NCI-H510A (cell line): ENCODE results near the gene IFT25.

Experiments used
- DNase-seq: peaks from one replicate; lab custom pipeline; 2025; lab: John Stamatoyannopoulos, UW

Gene IFT25

DNA sequence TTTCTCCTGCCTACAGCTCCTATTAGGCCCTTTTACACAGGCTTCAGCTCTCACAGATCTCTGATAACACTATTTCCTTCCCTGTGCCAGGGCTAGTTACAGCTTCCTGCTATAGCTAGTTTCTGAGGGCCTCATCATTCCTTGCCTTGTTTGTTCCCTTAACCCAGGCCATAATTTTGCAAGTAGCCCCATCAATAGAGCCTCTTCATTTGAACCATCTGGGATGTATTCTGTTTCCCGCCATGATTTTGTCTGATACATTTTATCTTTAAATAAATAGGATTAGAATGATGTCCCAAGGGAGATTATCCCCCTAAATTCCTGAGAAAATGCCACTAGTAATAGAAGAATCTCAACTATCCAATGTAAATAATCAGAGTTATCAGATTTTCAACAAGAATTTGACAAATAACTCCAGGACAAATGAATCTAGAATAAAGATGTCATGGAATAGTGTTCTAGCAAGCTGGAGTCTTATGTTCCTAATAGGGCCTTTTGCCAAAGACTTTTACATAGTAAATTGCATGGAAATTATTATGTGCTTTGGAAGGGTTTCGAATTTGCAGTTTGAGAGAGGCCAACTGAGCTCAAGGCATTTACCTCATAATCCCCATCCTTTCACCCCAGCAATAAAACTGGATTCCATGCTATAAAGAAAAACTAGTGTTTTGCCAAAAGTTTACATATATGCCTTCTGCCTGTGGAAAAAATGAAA lies 16.1 kb downstream of the IFT25 start:
- no peak for DNase-seq

DNA sequence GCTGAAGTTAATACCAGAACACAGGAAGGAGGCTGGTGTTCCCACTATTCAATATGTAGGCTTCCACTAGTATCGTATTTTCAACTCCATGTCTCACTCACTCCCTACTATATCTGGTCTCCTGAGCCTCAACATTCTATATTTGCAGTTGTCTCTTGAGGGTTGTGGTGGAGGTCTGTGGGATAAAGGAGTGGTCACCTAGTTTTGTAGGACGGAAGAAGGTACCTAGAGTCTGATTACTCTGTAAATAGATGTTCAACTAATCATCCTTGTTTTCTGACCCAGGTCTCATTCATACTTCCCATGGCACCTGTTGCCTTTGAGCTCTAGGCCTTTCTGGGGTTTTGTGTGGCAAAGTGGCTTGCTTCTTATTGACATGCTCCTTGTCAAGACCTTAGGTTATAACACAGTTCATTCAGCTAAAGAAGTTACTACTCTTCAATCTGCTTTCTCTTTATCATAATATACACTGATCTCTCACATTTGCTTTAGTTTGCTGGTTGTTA lies 18.1 kb downstream of the IFT25 start:
- no peak for DNase-seq

DNA sequence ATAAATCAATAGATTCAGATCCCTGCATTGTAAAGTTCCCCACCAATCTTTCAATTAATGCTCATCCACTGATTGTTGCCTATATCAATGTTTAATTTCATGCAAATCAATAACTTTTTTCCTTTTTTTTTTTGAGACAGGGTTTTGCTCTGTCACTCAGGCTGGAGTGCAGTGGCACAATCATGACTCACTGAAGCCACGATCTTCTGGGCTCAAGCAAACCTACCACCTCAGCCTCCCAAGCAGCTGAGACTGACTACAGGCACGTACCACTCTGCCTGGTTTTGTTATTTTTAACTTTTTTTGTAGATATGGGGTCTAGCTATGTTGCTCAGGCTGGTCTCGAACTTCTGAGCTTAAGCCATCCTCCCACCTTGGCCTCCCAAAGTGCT lies 25.8 kb downstream of the IFT25 start:
- DNase-seq = no peak

DNA sequence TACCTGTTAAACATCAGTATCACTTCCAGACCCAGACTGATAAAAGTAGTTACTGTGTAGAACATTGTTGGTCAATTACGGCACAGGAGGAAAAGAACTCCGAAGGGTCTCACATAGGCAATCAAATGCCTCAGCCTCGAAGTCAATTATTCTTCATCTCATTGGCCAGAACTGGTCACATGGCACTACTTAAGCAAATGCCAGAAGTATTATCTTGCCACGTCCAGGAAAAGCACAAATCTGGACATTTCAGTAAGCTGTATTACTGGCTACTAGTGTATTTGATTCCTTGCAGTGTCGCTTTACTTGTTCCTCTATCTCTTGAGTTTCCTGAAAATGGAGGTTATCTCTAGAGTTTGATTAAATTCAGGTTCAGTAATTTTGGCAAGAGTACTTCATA lies 27.2 kb downstream of the IFT25 start:
- no peak for DNase-seq

DNA sequence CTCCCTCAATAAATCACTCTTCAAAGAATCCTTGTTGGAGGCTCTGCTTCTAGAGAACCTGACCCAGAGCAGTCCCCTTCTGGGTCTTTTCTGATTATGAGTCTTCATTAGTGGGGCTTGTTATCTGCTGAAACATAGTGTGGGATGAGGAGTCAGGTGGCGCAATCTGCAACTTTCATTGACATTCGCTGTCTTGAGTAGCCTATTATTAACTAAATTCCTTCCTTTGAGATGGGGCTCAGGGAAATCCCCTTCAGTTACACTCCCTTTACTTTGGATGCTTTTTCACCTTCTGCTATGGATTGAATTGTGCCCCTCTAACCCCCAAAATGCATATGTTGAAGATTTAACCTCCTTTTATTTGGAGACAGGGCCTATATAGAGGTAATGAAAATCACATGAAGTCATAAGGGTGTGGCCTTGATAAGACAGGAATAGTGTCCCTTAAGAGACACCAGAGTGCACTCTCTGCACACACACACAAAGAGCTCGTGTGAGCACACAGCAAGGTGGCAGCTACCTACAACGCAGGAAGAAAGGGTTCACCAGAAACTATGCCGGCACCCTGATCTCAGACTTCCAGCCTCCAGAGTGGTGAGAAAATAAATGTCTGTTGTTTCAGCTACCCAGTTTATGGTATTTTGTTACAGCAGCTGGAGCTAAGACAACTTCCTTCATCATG lies 32.0 kb downstream of the IFT25 start:
- no peak for DNase-seq

DNA sequence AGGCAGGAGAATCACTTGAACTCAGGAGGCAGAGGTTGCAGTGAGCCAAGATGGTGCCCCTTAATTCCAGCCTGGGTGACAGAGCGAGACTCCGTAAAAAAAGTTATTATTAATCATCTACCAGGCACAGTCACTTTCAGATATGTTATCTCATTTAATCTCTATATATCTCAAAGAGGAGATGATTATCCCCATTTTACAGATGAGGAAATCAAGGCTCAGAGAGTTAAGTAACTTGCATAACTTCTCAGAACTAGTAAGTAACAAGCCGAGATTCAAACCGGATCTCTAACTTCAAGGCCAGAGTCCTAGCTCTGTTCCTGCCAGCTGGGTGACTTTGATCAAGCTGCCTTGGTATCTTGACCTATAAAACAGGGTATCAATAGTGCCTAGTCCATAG lies 34.1 kb downstream of the IFT25 start:
- DNase-seq = no peak

DNA sequence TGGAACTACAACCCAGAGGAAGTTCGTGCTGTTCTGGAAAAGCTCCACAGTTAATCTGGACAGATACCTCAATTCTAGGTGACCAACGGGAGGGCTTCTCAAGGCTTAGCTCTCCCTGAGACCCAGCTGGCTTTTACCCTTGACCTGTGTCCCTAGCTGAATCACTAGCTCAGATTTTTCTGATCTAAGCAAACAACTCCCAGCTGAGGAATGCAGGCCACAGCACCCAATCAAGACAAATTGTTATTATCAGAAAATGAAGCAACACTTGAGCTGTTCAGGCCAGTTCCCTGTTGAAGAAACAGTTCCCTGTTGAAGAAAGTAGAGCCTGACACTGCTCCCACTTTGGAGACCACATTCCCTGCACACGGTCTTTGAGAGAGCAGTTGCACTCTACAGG lies 35.6 kb downstream of the IFT25 start:
- no peak for DNase-seq

DNA sequence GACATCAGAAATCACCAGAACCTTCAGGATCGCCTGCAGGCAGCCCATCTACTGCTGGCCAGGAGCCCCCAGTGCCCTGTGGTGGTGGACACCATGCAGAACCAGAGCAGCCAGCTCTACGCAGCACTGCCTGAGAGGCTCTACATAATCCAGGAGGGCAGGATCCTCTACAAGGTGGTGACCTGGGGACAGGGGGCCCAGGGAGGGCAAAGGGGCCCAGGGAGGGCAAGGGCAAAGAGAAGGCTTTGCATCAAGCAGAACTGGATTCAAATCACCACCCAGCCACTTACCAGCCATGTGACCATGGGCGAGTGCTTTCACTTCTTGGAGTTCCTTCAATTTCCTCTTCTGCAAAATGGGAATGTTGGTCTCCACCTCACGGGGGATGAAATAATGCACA lies 39.4 kb downstream of the IFT25 start:
- no peak for DNase-seq

DNA sequence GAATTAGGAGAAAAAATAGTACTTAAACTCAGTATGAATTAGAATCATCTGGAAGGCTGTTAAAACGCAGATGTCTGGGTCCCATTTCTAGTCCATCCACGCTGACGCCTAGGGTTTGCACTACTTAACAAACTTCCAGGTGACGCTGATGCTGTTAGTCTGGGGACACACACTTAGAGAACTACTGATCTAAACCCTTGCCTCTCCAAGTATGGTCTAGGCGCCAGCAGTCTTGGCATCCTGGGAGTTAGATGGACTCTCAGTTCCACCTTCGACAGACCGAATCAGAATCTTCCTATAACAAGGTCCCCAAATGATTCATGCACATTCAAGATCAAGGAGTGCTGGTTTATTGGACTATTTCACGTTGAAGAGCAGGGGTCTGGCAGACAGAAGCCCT lies 40.0 kb downstream of the IFT25 start:
- DNase-seq = no peak

DNA sequence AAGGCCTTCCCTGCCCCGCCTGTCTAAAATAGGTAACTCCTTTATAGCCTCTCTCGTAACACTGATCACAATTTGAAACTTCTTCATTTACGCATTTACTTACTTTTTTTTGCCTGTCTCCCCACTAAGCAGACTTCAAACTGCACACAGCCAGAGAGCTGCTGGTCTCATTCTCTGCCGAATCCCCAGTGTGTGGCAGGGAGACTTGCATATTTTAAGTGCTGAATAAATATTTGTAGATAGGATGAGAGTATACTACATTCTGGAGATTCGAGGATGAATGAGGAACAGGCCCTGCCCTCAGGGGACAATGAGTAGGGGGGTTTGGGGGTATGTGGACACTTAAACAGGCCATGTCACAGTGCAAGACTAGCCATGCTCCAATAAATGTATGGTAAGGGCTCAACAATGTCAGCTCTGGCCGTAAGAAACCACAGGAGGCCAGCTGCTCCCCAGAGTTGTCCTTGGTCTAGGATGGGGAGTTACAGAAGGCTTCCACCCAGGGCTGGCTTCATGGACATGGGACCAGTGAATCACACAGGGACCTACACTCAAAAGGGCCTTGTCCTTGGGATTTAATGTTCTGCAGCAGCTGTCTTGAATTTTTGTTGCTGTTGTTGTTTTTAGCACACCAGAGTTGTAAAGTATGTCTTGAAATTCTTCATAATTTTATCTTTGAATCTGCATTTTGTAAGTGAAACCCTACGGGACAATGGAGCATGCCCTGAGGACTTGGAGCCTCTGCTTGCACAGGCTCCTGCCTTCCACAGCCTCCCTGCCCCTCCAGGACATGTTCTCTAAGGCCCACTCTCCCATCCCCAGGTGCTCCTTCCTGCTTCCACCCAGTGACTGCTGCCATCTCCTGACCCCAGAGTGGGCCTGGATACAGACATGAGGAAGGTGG lies 43.0 kb downstream of the IFT25 start:
- no peak for DNase-seq

DNA sequence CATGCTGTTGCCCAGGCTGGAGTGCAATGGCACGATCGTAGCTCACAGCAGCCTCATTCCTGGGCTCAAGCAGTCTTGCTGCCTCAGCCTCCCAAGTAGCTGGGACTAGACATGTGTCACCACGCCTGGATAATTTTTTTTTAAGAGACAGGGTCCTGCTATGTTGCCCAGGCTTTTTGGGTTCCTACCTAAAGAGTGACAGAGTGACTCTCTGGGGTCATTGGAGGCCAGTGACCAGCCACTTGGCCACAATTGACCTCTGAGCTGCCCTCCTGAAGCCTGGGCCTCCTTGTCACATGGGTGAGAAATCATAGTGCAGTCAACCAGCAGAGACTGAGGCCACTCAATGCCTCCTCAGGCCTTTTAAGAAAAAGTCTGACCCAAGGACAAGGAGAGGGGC lies 45.8 kb downstream of the IFT25 start:
- no peak for DNase-seq

DNA sequence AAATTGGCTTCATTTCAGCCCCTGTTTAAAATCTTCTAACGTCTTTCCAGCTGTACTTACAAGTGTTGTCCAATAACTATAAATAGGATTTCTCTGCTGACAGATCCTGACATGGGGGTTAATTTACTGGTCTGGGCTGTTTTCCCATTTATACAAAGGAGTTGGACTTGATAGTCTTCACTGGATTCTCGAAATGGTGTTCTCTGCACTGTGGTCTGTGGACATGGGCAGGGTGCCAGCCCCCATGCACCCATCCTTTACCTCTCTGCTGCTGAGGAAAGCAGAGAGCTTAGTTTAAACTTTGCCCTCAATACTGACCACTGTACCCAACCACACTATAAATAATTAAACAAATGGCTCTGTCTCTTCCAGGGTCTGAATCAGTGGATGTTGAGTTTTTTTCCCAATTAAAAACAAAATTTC lies 46.3 kb downstream of the IFT25 start:
- DNase-seq = no peak

DNA sequence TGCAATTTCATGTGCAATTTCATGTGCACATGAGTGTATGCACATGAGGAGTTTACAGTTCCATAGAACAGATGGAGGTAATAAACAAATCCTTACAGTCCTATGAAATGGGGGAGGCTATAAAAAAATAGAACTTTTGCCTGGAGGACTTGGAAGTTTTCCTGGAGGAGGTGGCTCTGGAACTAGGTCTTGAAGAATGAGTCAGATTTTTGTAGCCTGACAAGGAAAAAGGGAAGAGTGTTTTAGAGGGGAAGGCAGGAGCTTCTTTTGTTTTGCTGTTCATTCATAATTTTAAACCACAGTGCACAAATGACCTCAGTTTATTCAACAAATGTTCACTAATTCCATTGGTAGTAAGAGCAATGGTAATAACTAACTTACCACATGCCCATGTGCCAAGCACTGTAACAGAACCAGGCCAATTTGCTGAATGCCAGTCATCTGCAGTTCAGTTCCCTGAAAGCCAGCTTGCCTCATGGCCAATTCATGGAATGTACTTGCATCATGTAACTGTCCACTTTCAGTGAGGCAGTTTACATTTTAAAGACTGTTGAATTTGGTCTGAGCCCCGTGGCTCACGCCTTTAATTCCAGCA lies 48.8 kb downstream of the IFT25 start:
- DNase-seq = no peak

DNA sequence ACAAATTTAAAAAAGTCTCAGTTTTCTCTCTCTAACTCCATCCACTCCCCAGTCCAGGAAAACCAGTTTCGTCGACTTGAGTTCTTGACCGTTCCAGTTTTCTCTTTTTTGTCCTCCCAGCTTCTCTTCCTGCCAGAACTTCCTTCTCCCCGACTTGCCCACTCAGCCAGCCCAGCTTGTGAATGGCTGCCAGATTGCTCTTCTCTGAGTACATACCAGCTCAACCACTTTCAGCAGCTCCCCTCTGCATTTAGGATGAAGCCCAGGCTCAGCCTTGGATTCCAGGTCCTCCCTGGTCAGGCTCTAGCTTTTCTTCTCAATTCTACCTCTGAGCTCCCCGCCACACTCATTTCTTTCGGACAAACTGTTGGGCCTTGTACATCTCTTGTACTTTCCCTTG lies 50.1 kb downstream of the IFT25 start:
- no peak for DNase-seq

DNA sequence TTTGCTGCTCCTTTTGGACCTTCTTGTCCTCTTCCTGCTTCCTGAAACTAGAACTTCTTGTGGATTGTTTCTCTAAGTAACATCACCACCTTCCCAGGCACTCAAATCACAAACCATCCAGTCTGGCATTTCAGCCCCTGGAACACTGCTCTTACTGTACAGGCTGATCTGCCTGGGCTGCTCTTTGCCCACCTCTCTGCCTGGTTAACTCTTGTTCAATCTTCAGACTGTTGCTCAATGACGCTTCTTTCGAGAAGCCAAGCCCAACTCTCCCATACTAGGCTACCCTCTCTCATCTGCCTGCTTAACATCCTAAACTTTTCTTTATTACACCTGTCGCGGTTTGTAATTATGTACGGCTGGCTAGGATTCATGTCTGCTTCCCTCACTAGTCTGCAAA lies 50.9 kb downstream of the IFT25 start:
- DNase-seq = no peak

DNA sequence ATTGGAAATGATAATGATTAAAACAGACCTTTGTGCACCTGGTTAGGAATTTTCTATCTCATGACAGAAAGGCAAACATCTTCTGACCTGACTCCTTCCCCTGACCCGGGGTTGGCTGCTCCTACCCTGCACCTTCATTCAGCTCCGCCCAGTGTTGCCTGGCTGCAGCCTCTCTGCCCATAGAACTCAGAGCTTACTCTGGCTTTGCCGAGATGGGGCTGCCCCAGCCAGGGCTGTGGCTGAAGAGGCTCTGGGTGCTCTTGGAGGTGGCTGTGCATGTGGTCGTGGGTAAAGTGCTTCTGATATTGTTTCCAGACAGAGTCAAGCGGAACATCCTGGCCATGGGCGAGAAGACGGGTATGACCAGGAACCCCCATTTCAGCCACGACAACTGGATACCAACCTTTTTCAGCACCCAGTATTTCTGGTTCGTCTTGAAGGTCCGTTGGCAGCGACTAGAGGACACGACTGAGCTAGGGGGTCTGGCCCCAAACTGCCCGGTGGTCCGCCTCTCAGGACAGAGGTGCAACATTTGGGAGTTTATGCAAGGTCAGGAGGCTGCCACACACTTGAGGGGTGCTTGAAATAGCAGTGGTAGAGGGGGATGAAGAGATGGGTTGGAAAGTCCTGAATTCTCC lies 51.4 kb downstream of the IFT25 start, which contains the start of gene DIO1:
TSS of gene DIO1 (plus strand) at position 189 of the 638 bp plus-strand sequence. CDS start at position 213, 24 bp downstream.
- DNase-seq = no peak

DNA sequence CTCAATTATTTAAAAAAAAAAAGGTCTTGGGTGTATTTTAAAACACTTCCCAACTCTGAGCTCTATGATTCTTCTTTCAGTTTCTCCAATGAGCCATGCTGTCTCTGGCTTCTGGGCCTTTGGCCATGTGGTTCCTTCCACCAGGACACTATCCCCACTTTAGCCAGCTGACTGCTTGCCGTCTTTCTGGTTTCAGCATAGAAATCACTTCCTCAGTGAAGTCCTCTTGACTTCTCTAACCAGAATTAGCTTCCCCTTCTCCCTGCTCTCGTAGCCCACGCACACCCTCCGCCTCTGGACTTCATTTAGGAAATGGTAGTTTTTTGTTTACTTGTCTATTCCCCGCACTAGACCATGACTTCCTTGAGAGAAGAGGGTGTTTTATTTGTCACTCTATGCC lies 52.6 kb downstream of the IFT25 start:
- DNase-seq = no peak

DNA sequence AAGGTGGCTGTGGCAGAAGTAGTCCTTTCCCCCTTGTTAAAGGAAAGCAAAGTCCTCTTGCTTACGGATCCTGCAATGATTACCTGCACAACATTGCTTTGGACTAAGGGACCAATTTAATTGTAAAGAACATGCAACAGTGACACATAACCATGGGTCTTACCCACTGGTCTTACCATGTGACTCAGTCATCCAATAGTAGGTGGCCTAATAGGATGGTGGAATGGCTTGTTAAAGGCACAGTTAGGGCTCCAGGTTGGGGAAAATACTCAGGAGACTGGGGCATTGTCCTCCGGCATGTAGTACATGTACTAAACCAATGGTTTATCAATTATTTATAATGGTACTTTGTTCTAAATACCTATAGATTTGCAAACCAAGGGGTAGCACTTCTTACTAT lies 53.8 kb downstream of the IFT25 start:
- DNase-seq = no peak

DNA sequence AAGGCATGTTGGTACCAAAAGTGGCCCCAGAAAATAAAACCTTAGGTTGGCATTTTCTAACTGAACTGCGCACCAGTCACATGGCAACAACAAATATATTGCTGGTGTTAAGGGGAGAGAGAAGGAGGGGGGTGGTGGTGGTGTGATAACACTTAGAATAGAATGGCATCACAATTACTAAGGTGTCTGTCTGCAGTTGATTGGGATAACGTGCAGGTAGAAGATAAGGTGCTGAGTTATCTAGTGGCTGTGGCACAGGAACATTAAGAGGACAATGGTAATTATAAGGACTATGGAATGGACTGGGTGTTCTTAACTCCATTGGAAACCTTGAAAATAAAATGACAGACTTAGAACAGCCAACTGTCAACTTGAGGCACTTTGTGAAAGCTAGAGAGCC lies 54.5 kb downstream of the IFT25 start:
- DNase-seq = no peak

DNA sequence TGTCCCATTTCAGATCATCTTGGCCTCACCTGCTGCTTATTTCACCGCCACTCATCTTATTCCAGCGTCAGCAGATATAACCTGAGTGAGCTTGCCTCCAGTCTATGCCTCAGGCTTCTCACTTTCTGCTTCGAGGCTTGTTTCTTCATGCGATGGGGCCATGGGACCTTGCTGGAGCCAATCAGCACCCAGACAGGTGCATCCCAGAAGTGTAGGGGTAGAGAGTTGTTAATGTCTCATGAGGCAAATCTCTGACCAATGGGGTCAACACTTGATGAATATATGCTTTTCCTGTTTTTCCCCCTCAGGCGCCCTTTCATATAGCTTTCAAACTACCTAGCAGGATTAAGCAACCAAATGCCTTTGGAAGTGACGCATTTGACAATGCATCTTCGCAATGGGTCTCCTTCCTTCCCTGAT lies 55.0 kb downstream of the IFT25 start:
- DNase-seq = no peak
